GM19438 (cell line): ENCODE results near the gene TUBB1.

Experiments
- ATAC-seq: cut with Tn5 transposase; IDR thresholded peaks from one replicate; pipeline ENCODE4 v1.9.1; 2021; ENCODE audit warnings: low read depth; ENCODE audit not compliant: unreplicated experiment

Gene TUBB1

GRCh38 chr20:59071216-59071615, 52.0 kb downstream of the TUBB1 start:
- no peak for ATAC-seq

GRCh38 chr20:59073582-59073981, 54.4 kb downstream of the TUBB1 start:
- ATAC-seq = no peak

GRCh38 chr20:59074456-59074855, 55.2 kb downstream of the TUBB1 start:
- no peak for ATAC-seq

- ATAC-seq = no peak
Observed at GRCh38 chr20:59075934-59076508, 56.8 kb downstream of the TUBB1 start.
